PC-9 (cell line): ENCODE results near the gene PABPN1L. TPM values are rescaled to one million over a fixed set of nuclear protein-coding genes. Genes with fewer than 3 reads are reported as not detected.

Experiments used
- BruUV-seq: library from RNA; stranded (reverse); fragments of 400-500 nt; replicated peaks from 2 replicates; lab custom pipeline; 2021; lab: Mats Ljungman, UMichigan
- CTCF ChIA-PET: fragments of 300-600 bp; sonication (Branson Sonifier 250); formaldehyde crosslinking; loops from one replicate; lab custom pipeline; 2022; ENCODE audit warnings: antibody characterized with exemption; lab: Charles Lee
- POLR2A ChIA-PET: fragments of 300-600 bp; sonication (Branson Sonifier 250); formaldehyde crosslinking; loops from one replicate; lab custom pipeline; 2022; ENCODE audit warnings: antibody characterized with exemption; ENCODE audit not compliant: unreplicated experiment; lab: Charles Lee
- DNase-seq, 2 experiments: peaks; one replicate each; pipeline versions ENCODE4 v3.0.0 to v3.0.0-alpha.2; 2015 to 2022; ENCODE audit warnings: mixed read lengths in 1 of 2
- H2AFZ ChIP-seq: fragments of 200-600 bp; sonication (generic); 2 replicates; pipeline ENCODE4 v1.8.1; 2017; ENCODE audit warnings: antibody characterized with exemption
- H3F3A ChIP-seq: fragments of 200-600 bp; sonication (generic); 2 replicates; pipeline ENCODE4 v1.8.1; 2017; ENCODE audit warnings: antibody characterized with exemption, mild to moderate bottlenecking, low read depth; ENCODE audit not compliant: insufficient read depth
- H3K27ac ChIP-seq: fragments of 200-600 bp; sonication (generic); 2 replicates; pipeline ENCODE4 v1.6.1; 2016; ENCODE audit warnings: mixed run types
- H3K27me3 ChIP-seq: fragments of 200-600 bp; sonication (generic); 2 replicates; pipeline ENCODE4 v1.6.1; 2016; ENCODE audit warnings: low read depth, mixed run types; ENCODE audit not compliant: insufficient read depth
- H3K36me3 ChIP-seq: fragments of 200-600 bp; sonication (generic); 2 replicates; pipeline ENCODE4 v1.6.1; 2016; ENCODE audit warnings: low read depth, mixed run types
- H3K4me1 ChIP-seq: fragments of 200-600 bp; sonication (generic); replicated peaks from 2 replicates; pipeline ENCODE4 v1.6.1; 2016; ENCODE audit warnings: mixed run types; ENCODE audit not compliant: insufficient read depth
- H3K4me2 ChIP-seq: fragments of 200-600 bp; sonication (generic); 2 replicates; pipeline ENCODE4 v1.6.1; 2017; ENCODE audit warnings: mixed run types
- H3K4me3 ChIP-seq: fragments of 200-600 bp; sonication (generic); 2 replicates; pipeline ENCODE4 v1.6.1; 2016; ENCODE audit warnings: mixed run types
- H3K79me2 ChIP-seq: fragments of 200-600 bp; sonication (generic); 2 replicates; pipeline ENCODE4 v1.6.1; 2017; ENCODE audit warnings: low read depth, mixed run types
- H3K9me2 ChIP-seq: fragments of 200-600 bp; sonication (generic); 2 replicates; pipeline ENCODE4 v1.8.1; 2017; ENCODE audit warnings: mild to moderate bottlenecking; ENCODE audit not compliant: insufficient read depth
- H3K9me3 ChIP-seq: fragments of 200-600 bp; sonication (generic); 2 replicates; pipeline ENCODE4 v1.8.1; 2016; ENCODE audit warnings: low read depth; ENCODE audit not compliant: insufficient read depth
- H4K20me1 ChIP-seq: fragments of 200-600 bp; sonication (generic); 2 replicates; pipeline ENCODE4 v1.8.1; 2017; ENCODE audit not compliant: insufficient read depth
- CTCF ChIP-seq: fragments of 200-600 bp; sonication (generic); conservative IDR thresholded peaks from 2 replicates; pipeline ENCODE4 v1.6.1; 2017; ENCODE audit warnings: mixed run types, antibody characterized with exemption, mild to moderate bottlenecking, moderate library complexity
- EZH2 ChIP-seq: fragments of 200-600 bp; sonication (generic); IDR thresholded peaks from 2 replicates; pipeline ENCODE4 v1.8.0; 2017; ENCODE audit warnings: antibody characterized with exemption, low read depth
- intact Hi-C: fragments of 100-400 bp; cut with micrococcal nuclease; formaldehyde crosslinking; loops from one replicate; pipeline ENCODE4 v1.10.0; 2022; ENCODE audit not compliant: unreplicated experiment
- total RNA-seq: library from RNA; stranded (reverse); gene quantifications from 2 replicates; pipeline ENCODE4 v1.2.3, GENCODE V29; 2021

PABPN1L gene
- total RNA-seq, 1 experiment from 2014 or later = not detected

- no peaks in the 10 kb centered on the region for H3K9me3 ChIP-seq
- CTCF ChIA-PET = no interaction called here
- H3K4me3 ChIP-seq = no peak overlapping the region
- H3K79me2 ChIP-seq = no peaks in the 10 kb centered on the region
- no peak overlapping the region for H3K4me2 ChIP-seq
- intact Hi-C loops = no loop called here
- TF ChIP-seq EZH2 (no peak), CTCF (no peak)
- no peaks in the 10 kb centered on the region for H4K20me1 ChIP-seq
- BruUV-seq = no TSS peak
- no peaks in the 10 kb centered on the region for H3K4me1 ChIP-seq
- H3K36me3 ChIP-seq = no peaks in the 10 kb centered on the region
- POLR2A ChIA-PET = no interaction called here
- no peaks in the 10 kb centered on the region for H3K9me2 ChIP-seq
- no peak overlapping the region for H2AFZ ChIP-seq
- no peak for DNase-seq
- H3K27me3 ChIP-seq = no peaks in the 10 kb centered on the region
- no peaks in the 10 kb centered on the region for H3F3A ChIP-seq
- no peak overlapping the region for H3K27ac ChIP-seq
Observed at GRCh38 chr16:88839026-88839529, 27.4 kb downstream of the PABPN1L start.

- TF ChIP-seq CTCF = no peak
- no peak for TF ChIP-seq EZH2
- H4K20me1 ChIP-seq = no peaks in the 10 kb centered on the region
- DNase-seq = no peak
- H3K27ac ChIP-seq = no peak overlapping the region
- no peaks in the 10 kb centered on the region for H3K36me3 ChIP-seq
- no peak overlapping the region for H3K4me2 ChIP-seq
- H3K4me3 ChIP-seq = no peak overlapping the region
- H3K9me2 ChIP-seq = no peaks in the 10 kb centered on the region
- H3K4me1 ChIP-seq = no peaks in the 10 kb centered on the region
- H2AFZ ChIP-seq = no peak overlapping the region
- ChIA-PET POLR2A (no interaction called here), CTCF (no interaction called here)
- no peaks in the 10 kb centered on the region for H3K79me2 ChIP-seq
- no peaks in the 10 kb centered on the region for H3K9me3 ChIP-seq
- intact Hi-C loops = no loop called here
- no peaks in the 10 kb centered on the region for H3F3A ChIP-seq
- no peaks in the 10 kb centered on the region for H3K27me3 ChIP-seq
- no TSS peak for BruUV-seq
Observed at GRCh38 chr16:88838566-88838965, 27.9 kb downstream of the PABPN1L start.

- H3K9me2 ChIP-seq = no peaks in the 10 kb centered on the region
- CTCF ChIA-PET = no interaction called here
- no peaks in the 10 kb centered on the region for H3F3A ChIP-seq
- H3K4me3 ChIP-seq = no peak overlapping the region
- H3K4me1 ChIP-seq = no peaks in the 10 kb centered on the region
- POLR2A ChIA-PET = no interaction called here
- H3K27me3 ChIP-seq = no peaks in the 10 kb centered on the region
- no peak overlapping the region for H3K4me2 ChIP-seq
- H2AFZ ChIP-seq = no peak overlapping the region
- H4K20me1 ChIP-seq = no peaks in the 10 kb centered on the region
- DNase-seq = no peak
- H3K79me2 ChIP-seq = no peaks in the 10 kb centered on the region
- H3K9me3 ChIP-seq = no peaks in the 10 kb centered on the region
- BruUV-seq = no TSS peak
- H3K27ac ChIP-seq = no peak overlapping the region
- intact Hi-C loops = no loop called here
- TF ChIP-seq CTCF (no peak), EZH2 (no peak)
- no peaks in the 10 kb centered on the region for H3K36me3 ChIP-seq
Observed at GRCh38 chr16:88837806-88838205, 28.7 kb downstream of the PABPN1L start.
